ENCODE data around the gene ARRDC3. TPM values are rescaled to one million over a fixed set of nuclear protein-coding genes. Genes with fewer than 3 reads are reported as not detected.

ARRDC3 gene
- total and polyA plus RNA-seq, 9 of the 15 experiments (the other 6 are each of a cell fraction or from before 2014, with no cell fraction given): 15.3 to 58.1 (median 39.4) TPM

- TF ChIP-seq TSC22D4 (tag; IDR thresholded peaks at IDR 0.05) (no peak), GABPB2 (CRISPR knock-in tag; conservative IDR thresholded peaks at IDR 0.05) (no peak), ZNF253 (CRISPR knock-in tag; conservative IDR thresholded peaks at IDR 0.05) (no peak)
- DNase-seq (ENCODE audit: extremely low read depth in 1 of 4, low spot score in 3 of 4) (no peak), FAIRE-seq (no peak), ATAC-seq (no peak)
- H4K20me1 ChIP-seq (replicated peaks; ENCODE audit: control insufficient read depth, insufficient read depth, low read length): no peaks in the 10 kb centered on the region
- in situ Hi-C loops (cut with MboI) (no loop called here), intact Hi-C loops (cut with micrococcal nuclease) (no loop called here)
- 55% methylated on average over 2 of the region's 2 CpGs for WGBS (ENCODE audit: insufficient coverage, low coverage, missing lambda C conversion rate)
- no TSS peak for BruUV-seq (replicated peaks)
- CTCF ChIA-PET (ENCODE audit: low intra/inter-chr PET ratio): no interaction called here
- H3K9me3 ChIP-seq (replicated peaks; ENCODE audit: control insufficient read depth, insufficient read depth, low read depth, low read length): no peaks in the 10 kb centered on the region
- POLR2A ChIA-PET: interaction anchor here (0.8 kb wide), 1 partner anchor 64 kb away, joined by 3 read pairs; the partner anchor contains the start of gene ARRDC3
- no peak overlapping the region for H3K9ac ChIP-seq (ENCODE audit: insufficient read depth in 1 of 2, low read depth in 2 of 2, low read length in 2 of 2)
- H3K79me2 ChIP-seq (ENCODE audit: control insufficient read depth, insufficient read depth, low read length): no peaks in the 10 kb centered on the region
- no peaks in the 10 kb centered on the region for H3K36me3 ChIP-seq (ENCODE audit: control insufficient read depth, insufficient read depth, low read length)
- no peak overlapping the region for H3K4me3 ChIP-seq
- H3K4me2 ChIP-seq (ENCODE audit: insufficient read depth, low read length): no peak overlapping the region
- H3K27ac ChIP-seq (ENCODE audit: extremely low read depth, low read depth, low read length): no peak overlapping the region
- H3K9me1 ChIP-seq (ENCODE audit: control insufficient read depth, insufficient read depth, low read length): no peaks in the 10 kb centered on the region
- H3K27me3 ChIP-seq (ENCODE audit: control insufficient read depth in 2 of 2, insufficient read depth in 2 of 2, low read length in 2 of 2): no peaks in the 10 kb centered on the region
- peaks cover 0 to 5% of the 10 kb centered on the region in 2 experiments; a peak in 2 of 5 replicates for H3K4me1 ChIP-seq (replicated peaks in 1 of 2; ENCODE audit: control insufficient read depth in 2 of 2, insufficient read depth in 2 of 2, low read length in 2 of 2)
- H2AFZ ChIP-seq (ENCODE audit: low read depth, low read length): no peak overlapping the region
Measured at GRCh38 chr5:91319667-91320066, 63.5 kb downstream of the ARRDC3 start.

- Histone ChIP-seq H3K4me1 (replicated peaks in 1 of 2; ENCODE audit: control insufficient read depth in 2 of 2, insufficient read depth in 2 of 2, low read length in 2 of 2) (peaks cover 0 to 12% of the 10 kb centered on the region in 2 experiments; a peak in 2 of 5 replicates), H3K27me3 (ENCODE audit: control insufficient read depth in 2 of 2, insufficient read depth in 2 of 2, low read length in 2 of 2) (no peaks in the 10 kb centered on the region), H3K79me2 (ENCODE audit: control insufficient read depth, insufficient read depth, low read length) (no peaks in the 10 kb centered on the region), H3K9ac (ENCODE audit: insufficient read depth in 1 of 2, low read depth in 2 of 2, low read length in 2 of 2) (no peak overlapping the region), H4K20me1 (replicated peaks; ENCODE audit: control insufficient read depth, insufficient read depth, low read length) (0 out of 2 replicates have a peak, but pooled peaks cover 2% of the 10 kb centered on the region), H3K27ac (ENCODE audit: extremely low read depth, low read depth, low read length) (no peak overlapping the region), H3K4me3 (no peak overlapping the region), H3K9me1 (ENCODE audit: control insufficient read depth, insufficient read depth, low read length) (no peaks in the 10 kb centered on the region), H3K4me2 (ENCODE audit: insufficient read depth, low read length) (no peak overlapping the region), H3K36me3 (ENCODE audit: control insufficient read depth, insufficient read depth, low read length) (no peaks in the 10 kb centered on the region), H2AFZ (ENCODE audit: low read depth, low read length) (peak overlapping the region; percentile 14; the same call in 1 of the 2 replicates), H3K9me3 (replicated peaks; ENCODE audit: control insufficient read depth, insufficient read depth, low read depth, low read length) (no peaks in the 10 kb centered on the region)
- ChIA-PET POLR2A (interaction anchor here (0.8 kb wide), 1 partner anchor 11 kb away, joined by 3 read pairs; no protein-coding TSS in a partner anchor), CTCF (ENCODE audit: low intra/inter-chr PET ratio) (no interaction called here)
- in situ Hi-C loops (cut with MboI) (no loop called here), intact Hi-C loops (cut with micrococcal nuclease) (no loop called here)
- no peak for TF ChIP-seq SAP30 (IDR thresholded peaks at IDR 0.05; ENCODE audit: borderline replicate concordance, insufficient read depth, low read depth, low read length, poor library complexity, severe bottlenecking)
- no peak for TF ChIP-seq TGIF2 (CRISPR knock-in tag; IDR thresholded peaks at IDR 0.05)
- 0 out of 4 replicates have a peak, but pooled peaks of 1 of the 2 experiments have one; percentile 36 for TF ChIP-seq MLLT1 (IDR thresholded peaks at IDR 0.05)
- no peak for TF ChIP-seq RHOXF2B (CRISPR knock-in tag; conservative IDR thresholded peaks at IDR 0.05)
- DNase-seq (ENCODE audit: extremely low read depth in 1 of 4, low spot score in 3 of 4) (no peak), FAIRE-seq (no peak), ATAC-seq (no peak)
- WGBS (ENCODE audit: insufficient coverage, low coverage, missing lambda C conversion rate): 70% methylated on average over 9 of the region's 9 CpGs
- BruUV-seq (replicated peaks): no TSS peak
Measured at GRCh38 chr5:91318724-91319123, 64.4 kb downstream of the ARRDC3 start.
